Subcutaneous abdominal adipose tissue (tissue), 5 donors: ENCODE data around the gene ATP10A.
A peak's percentile ranks its signal among the peaks of the same experiment; 100 is the strongest.

Experiments
- H3K27ac ChIP-seq: one replicate; pipeline ENCODE4 v1.7.0; 2013; ENCODE audit warnings: low read depth, mild to moderate bottlenecking, inconsistent platforms, low read length, moderate library complexity
- H3K27me3 ChIP-seq, 5 donors: one replicate each; pipeline ENCODE4 v1.7.0; 2013; ENCODE audit warnings: low read length in 5 of 5, inconsistent platforms in 1 of 5; ENCODE audit not compliant: control insufficient read depth in 5 of 5, insufficient read depth in 4 of 5
- H3K36me3 ChIP-seq, 5 donors: one replicate each; pipeline ENCODE4 v1.7.0; 2013; ENCODE audit warnings: low read length in 5 of 5; ENCODE audit not compliant: control insufficient read depth in 5 of 5, insufficient read depth in 5 of 5
- H3K4me1 ChIP-seq, 5 donors: one replicate each; pipeline ENCODE4 v1.7.0; 2013; ENCODE audit warnings: low read length in 5 of 5, mild to moderate bottlenecking in 3 of 5, moderate library complexity in 1 of 5; ENCODE audit not compliant: control insufficient read depth in 5 of 5, insufficient read depth in 5 of 5
- H3K4me3 ChIP-seq, 5 donors: one replicate each; pipeline ENCODE4 v1.7.0; 2013; ENCODE audit warnings: low read length in 5 of 5, low read depth in 1 of 5
- H3K9ac ChIP-seq, 5 donors: one replicate each; pipeline ENCODE4 v1.7.0; 2013; ENCODE audit warnings: low read length in 5 of 5, mild to moderate bottlenecking in 4 of 5, moderate library complexity in 3 of 5
- H3K9me3 ChIP-seq, 5 donors: one replicate each; pipeline ENCODE4 v1.7.0; 2013; ENCODE audit warnings: low read length in 5 of 5; ENCODE audit not compliant: control insufficient read depth in 5 of 5
- donor health status: healthy.
- donor health status: healthy.
- donor health status: healthy.
- donor health status: healthy.
- donor health status: healthy.

Gene ATP10A

GRCh38 chr15:25790000-25790660, 73.0 kb downstream of the ATP10A start:
- peaks cover 13 to 51% (median 49%) of the 10 kb centered on the region in 5 donors for H3K4me1 ChIP-seq

GRCh38 chr15:25789616-25789999, 73.5 kb downstream of the ATP10A start:
- H3K27ac ChIP-seq, result peak overlapping the region; percentile 98
- no peaks in the 10 kb centered on the region for H3K27me3 ChIP-seq
- H3K4me1 ChIP-seq, result peaks cover 13 to 55% (median 52%) of the 10 kb centered on the region in 5 donors
- H3K9ac ChIP-seq, result peak overlapping the region in 3 of 5 donors; percentile 53 to 79 (median 58)
- no peaks in the 10 kb centered on the region for H3K36me3 ChIP-seq
- peak overlapping the region in 2 of 5 donors; percentile 17 to 46 for H3K4me3 ChIP-seq
- no peaks in the 10 kb centered on the region for H3K9me3 ChIP-seq

More at GRCh38 chr15:25790000-25790660, 73.0 kb downstream of the ATP10A start:
- H3K4me3 ChIP-seq, result peak overlapping the region in 1 of 5 donors; percentile 17
- H3K27ac ChIP-seq, result peak overlapping the region; percentile 98
- H3K36me3 ChIP-seq, result no peaks in the 10 kb centered on the region
- H3K9me3 ChIP-seq, result no peaks in the 10 kb centered on the region
- H3K9ac ChIP-seq, result peak overlapping the region in 3 of 5 donors; percentile 53 to 79 (median 58)
- H3K27me3 ChIP-seq, result no peaks in the 10 kb centered on the region

GRCh38 chr15:25789211-25789610, 73.9 kb downstream of the ATP10A start:
- no peaks in the 10 kb centered on the region for H3K27me3 ChIP-seq
- H3K4me3 ChIP-seq, result peak overlapping the region in 1 of 5 donors; percentile 46
- peak overlapping the region; percentile 98 for H3K27ac ChIP-seq
- H3K36me3 ChIP-seq, result no peaks in the 10 kb centered on the region
- H3K4me1 ChIP-seq, result peaks cover 13 to 55% (median 52%) of the 10 kb centered on the region in 5 donors
- H3K9ac ChIP-seq, result peak overlapping the region in 1 of 5 donors; percentile 58
- H3K9me3 ChIP-seq, result no peaks in the 10 kb centered on the region

GRCh38 chr15:25787855-25788520, 75.1 kb downstream of the ATP10A start:
- Histone ChIP-seq H3K27me3 (no peaks in the 10 kb centered on the region), H3K4me1 (peaks cover 15 to 60% (median 52%) of the 10 kb centered on the region in 5 donors), H3K36me3 (no peaks in the 10 kb centered on the region), H3K27ac (peak overlapping the region; percentile 98), H3K9ac (peak overlapping the region in 3 of 5 donors; percentile 6 to 25 (median 16)), H3K9me3 (no peaks in the 10 kb centered on the region), H3K4me3 (peak overlapping the region in 2 of 5 donors; percentile 2 to 60)

- no peaks in the 10 kb centered on the region for H3K27me3 ChIP-seq
- peaks cover 15 to 60% (median 52%) of the 10 kb centered on the region in 5 donors for H3K4me1 ChIP-seq
- H3K9me3 ChIP-seq, result no peaks in the 10 kb centered on the region
- no peaks in the 10 kb centered on the region for H3K36me3 ChIP-seq
- peak overlapping the region; percentile 98 for H3K27ac ChIP-seq
- no peak overlapping the region for H3K9ac ChIP-seq
- peak overlapping the region in 1 of 5 donors; percentile 17 for H3K4me3 ChIP-seq
These were observed 75.7 kb downstream of the ATP10A start for GRCh38 chr15:25787381-25787780.

- Histone ChIP-seq H3K4me1 (peaks cover 15 to 56% (median 48%) of the 10 kb centered on the region in 5 donors), H3K4me3 (no peak overlapping the region), H3K36me3 (no peaks in the 10 kb centered on the region), H3K9ac (no peak overlapping the region), H3K27ac (no peak overlapping the region), H3K9me3 (no peaks in the 10 kb centered on the region), H3K27me3 (no peaks in the 10 kb centered on the region)
These were observed 77.1 kb downstream of the ATP10A start for GRCh38 chr15:25786040-25786439.

GRCh38 chr15:25785641-25786025, 77.5 kb downstream of the ATP10A start:
- Histone ChIP-seq H3K9ac (no peak overlapping the region), H3K9me3 (no peaks in the 10 kb centered on the region), H3K27me3 (no peaks in the 10 kb centered on the region), H3K36me3 (peaks cover 0 to 3% (median 2%) of the 10 kb centered on the region in 5 donors), H3K27ac (no peak overlapping the region), H3K4me1 (peaks cover 15 to 54% (median 45%) of the 10 kb centered on the region in 5 donors), H3K4me3 (peak overlapping the region in 1 of 5 donors; percentile 9)

- H3K9me3 ChIP-seq, result no peaks in the 10 kb centered on the region
- no peak overlapping the region for H3K27ac ChIP-seq
- peaks cover 13 to 48% (median 39%) of the 10 kb centered on the region in 5 donors for H3K4me1 ChIP-seq
- peaks cover 0 to 9% (median 7%) of the 10 kb centered on the region in 5 donors for H3K36me3 ChIP-seq
- H3K9ac ChIP-seq, result no peak overlapping the region
- peak overlapping the region in 1 of 5 donors; percentile 9 for H3K4me3 ChIP-seq
- H3K27me3 ChIP-seq, result no peaks in the 10 kb centered on the region
These were observed 78.1 kb downstream of the ATP10A start for GRCh38 chr15:25784876-25785640.

- Histone ChIP-seq H3K4me1 (peaks cover 5 to 37% (median 28%) of the 10 kb centered on the region in 5 donors), H3K27me3 (no peaks in the 10 kb centered on the region), H3K27ac (no peak overlapping the region)
These were observed 79.3 kb downstream of the ATP10A start for GRCh38 chr15:25783607-25784540.

More at GRCh38 chr15:25783607-25784540, 79.3 kb downstream of the ATP10A start:
- Histone ChIP-seq H3K36me3 (peaks cover 0 to 13% (median 7%) of the 10 kb centered on the region in 5 donors), H3K9me3 (no peaks in the 10 kb centered on the region), H3K4me3 (no peak overlapping the region), H3K9ac (no peak overlapping the region)
